HEK293 (cell line): ENCODE measurements around the gene FGA.

Experiments
- CTCF ChIP-seq: fragments of 450-650 bp; formaldehyde crosslinking; IDR thresholded peaks from 2 replicates; pipeline ENCODE4 v1.5.1; 2016; ENCODE audit warnings: missing biosample characterization, missing genetic modification characterization
- FEZF1 ChIP-seq: fragments of 450-650 bp; formaldehyde crosslinking; IDR thresholded peaks from 2 replicates; pipeline ENCODE4 v1.5.1; 2016; ENCODE audit warnings: missing biosample characterization, missing genetic modification characterization
- MEIS1 ChIP-seq: sonication (generic); formaldehyde crosslinking; IDR thresholded peaks from 2 replicates; pipeline ENCODE4 v1.8.1; 2022; ENCODE audit warnings: missing genetic modification reagents, mild to moderate bottlenecking, borderline replicate concordance
- PRDM1 ChIP-seq: fragments of 450-650 bp; formaldehyde crosslinking; IDR thresholded peaks from 2 replicates; pipeline ENCODE4; 2016; ENCODE audit warnings: missing biosample characterization, missing genetic modification characterization
- REST ChIP-seq: fragments of 450-650 bp; formaldehyde crosslinking; IDR thresholded peaks from 2 replicates; pipeline ENCODE4 v1.5.1; 2016; ENCODE audit warnings: missing biosample characterization, missing genetic modification characterization
- ZFP69B ChIP-seq: fragments of 450-650 bp; formaldehyde crosslinking; IDR thresholded peaks from 2 replicates; pipeline ENCODE4 v1.5.1; 2016; ENCODE audit warnings: missing biosample characterization, missing genetic modification characterization
- ZNF23 ChIP-seq: fragments of 450-650 bp; formaldehyde crosslinking; IDR thresholded peaks from 2 replicates; pipeline ENCODE4 v1.5.1; 2016; ENCODE audit warnings: missing biosample characterization, missing genetic modification characterization, borderline replicate concordance
- ZNF658 ChIP-seq: fragments of 450-650 bp; formaldehyde crosslinking; IDR thresholded peaks from 2 replicates; pipeline ENCODE4; 2016; ENCODE audit warnings: missing biosample characterization, missing genetic modification characterization
- ZNF785 ChIP-seq: fragments of 450-650 bp; formaldehyde crosslinking; IDR thresholded peaks from 2 replicates; pipeline ENCODE4 v1.5.1; 2016; ENCODE audit warnings: missing biosample characterization, missing genetic modification characterization

DNA sequence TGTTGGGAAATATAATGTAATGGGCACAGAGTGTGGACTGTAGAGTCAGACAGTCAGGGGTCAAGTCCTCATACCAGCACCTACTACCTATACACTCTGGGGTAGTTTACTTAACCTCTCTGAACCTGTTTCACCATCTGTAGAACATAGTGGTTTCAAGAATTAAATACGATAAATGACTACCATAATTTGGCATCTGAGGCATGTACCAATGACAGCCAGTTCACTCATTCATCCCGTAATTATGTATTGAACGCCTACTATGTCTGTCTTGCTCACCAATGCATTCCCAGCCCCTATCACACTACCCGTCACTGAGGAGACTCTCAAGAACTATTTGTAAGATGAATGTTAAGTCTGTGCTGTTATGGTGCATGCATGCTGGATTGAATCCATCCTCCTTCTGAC, 29.7 kb downstream of the FGA start:
- TF ChIP-seq ZNF785 (tag by site-specific recombination) (no peak), ZNF658 (tag by site-specific recombination) (no peak), PRDM1 (no peak), CTCF (tag by site-specific recombination) (no peak), REST (no peak), ZFP69B (tag by site-specific recombination) (no peak), ZNF23 (tag by site-specific recombination) (no peak), FEZF1 (no peak), MEIS1 (CRISPR knock-in tag) (no peak)
